Loucy (cell line): ENCODE data around the gene MBD6.

Source experiments
- EZH2phosphoT487 ChIP-seq: fragments of 200-600 bp; IDR thresholded peaks from 2 replicates; pipeline ENCODE4 v1.6.1; 2018; ENCODE audit warnings: antibody characterized with exemption, mild to moderate bottlenecking, moderate library complexity, borderline replicate concordance
- TF ChIP-seq, protein P1 (sequence below): fragments of 200-600 bp; sonication (generic); conservative IDR thresholded peaks from 2 replicates; pipeline ENCODE4 v1.5.1; 2014; ENCODE audit warnings: mild to moderate bottlenecking, antibody characterized with exemption, low read length

DNA sequence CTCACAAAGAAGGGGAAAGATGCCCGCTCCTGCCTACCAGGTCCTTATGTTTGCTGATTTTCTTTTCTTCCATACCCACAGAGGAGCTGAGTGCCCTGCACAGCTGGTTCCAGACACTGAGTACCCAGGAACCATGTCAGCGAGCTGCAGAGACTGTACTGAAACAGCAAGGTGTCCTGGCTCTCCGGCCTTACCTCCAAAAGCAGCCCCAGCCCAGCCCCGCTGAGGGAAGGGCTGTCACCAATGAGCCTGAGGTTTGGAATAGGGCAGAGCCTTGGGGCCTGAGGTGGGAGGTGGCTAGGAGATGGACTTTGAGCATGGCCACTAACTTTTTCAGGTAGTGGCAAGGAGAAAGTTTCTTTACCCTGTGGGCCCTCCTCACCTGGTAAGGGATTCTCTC, 32.5 kb upstream of the MBD6 start:
- TF ChIP-seq, protein P1, sequence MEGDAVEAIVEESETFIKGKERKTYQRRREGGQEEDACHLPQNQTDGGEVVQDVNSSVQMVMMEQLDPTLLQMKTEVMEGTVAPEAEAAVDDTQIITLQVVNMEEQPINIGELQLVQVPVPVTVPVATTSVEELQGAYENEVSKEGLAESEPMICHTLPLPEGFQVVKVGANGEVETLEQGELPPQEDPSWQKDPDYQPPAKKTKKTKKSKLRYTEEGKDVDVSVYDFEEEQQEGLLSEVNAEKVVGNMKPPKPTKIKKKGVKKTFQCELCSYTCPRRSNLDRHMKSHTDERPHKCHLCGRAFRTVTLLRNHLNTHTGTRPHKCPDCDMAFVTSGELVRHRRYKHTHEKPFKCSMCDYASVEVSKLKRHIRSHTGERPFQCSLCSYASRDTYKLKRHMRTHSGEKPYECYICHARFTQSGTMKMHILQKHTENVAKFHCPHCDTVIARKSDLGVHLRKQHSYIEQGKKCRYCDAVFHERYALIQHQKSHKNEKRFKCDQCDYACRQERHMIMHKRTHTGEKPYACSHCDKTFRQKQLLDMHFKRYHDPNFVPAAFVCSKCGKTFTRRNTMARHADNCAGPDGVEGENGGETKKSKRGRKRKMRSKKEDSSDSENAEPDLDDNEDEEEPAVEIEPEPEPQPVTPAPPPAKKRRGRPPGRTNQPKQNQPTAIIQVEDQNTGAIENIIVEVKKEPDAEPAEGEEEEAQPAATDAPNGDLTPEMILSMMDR: no peak
- no peak for TF ChIP-seq EZH2phosphoT487
